Activated CD8-positive, alpha-beta T cell treated with anti-CD3 and anti-CD28 coated beads, Interleukin-2, amount 10 ng/mL, durations not matched to agents 7 days and 5 days (primary cell): Measurements from ENCODE around the gene RHBDD2. TPM values are rescaled to one million over a fixed set of nuclear protein-coding genes. Genes with fewer than 3 reads are reported as not detected.
"Not testable (repeated sequence)": the region's sequence is repeated elsewhere in the genome, so short reads cannot be mapped to it uniquely, and the experiment has no call there.

Experiments
- ATAC-seq: fragments of 150-1000 bp; cut with Tn5 transposase; one replicate; pipeline ENCODE4 v1.10.0; 2021; ENCODE audit warnings: moderate library complexity
- CTCF ChIA-PET: fragments of 350-600 bp; sonication (Branson Sonifier 250); formaldehyde crosslinking; loops from one replicate; lab custom pipeline; 2021; ENCODE audit warnings: antibody characterized with exemption; lab: Charles Lee
- POLR2A ChIA-PET: fragments of 350-600 bp; sonication (Branson Sonifier 250); formaldehyde crosslinking; loops from one replicate; lab custom pipeline; 2021; ENCODE audit warnings: antibody characterized with exemption; lab: Charles Lee
- DNase-seq: peaks from one replicate; pipeline ENCODE4 v3.0.0-alpha.2; 2020
- H3K27ac Mint-ChIP-seq: one replicate; pipeline ENCODE4 v1.8.0; 2021; ENCODE audit warnings: mild to moderate bottlenecking, mixed read lengths
- H3K27me3 Mint-ChIP-seq: one replicate; pipeline ENCODE4 v1.8.0; 2021; ENCODE audit warnings: low read depth, mixed read lengths
- H3K36me3 Mint-ChIP-seq: one replicate; pipeline ENCODE4 v1.8.0; 2021; ENCODE audit warnings: low read depth, mixed read lengths
- H3K4me1 Mint-ChIP-seq: one replicate; pipeline ENCODE4 v1.8.0; 2021; ENCODE audit warnings: low read depth, mixed read lengths
- H3K4me3 Mint-ChIP-seq: one replicate; pipeline ENCODE4 v1.8.0; 2021; ENCODE audit warnings: mild to moderate bottlenecking, mixed read lengths
- H3K9me3 Mint-ChIP-seq: one replicate; pipeline ENCODE4 v1.8.0; 2022; ENCODE audit warnings: mixed read lengths; ENCODE audit not compliant: insufficient read depth
- total RNA-seq, 2 experiments: library from RNA; stranded (reverse); gene quantifications; one replicate each; pipeline ENCODE4 v1.2.3, GENCODE V29; 2021

RHBDD2 gene
- total RNA-seq, 2 experiments from 2014 or later: 18.1 to 18.4 TPM

DNA sequence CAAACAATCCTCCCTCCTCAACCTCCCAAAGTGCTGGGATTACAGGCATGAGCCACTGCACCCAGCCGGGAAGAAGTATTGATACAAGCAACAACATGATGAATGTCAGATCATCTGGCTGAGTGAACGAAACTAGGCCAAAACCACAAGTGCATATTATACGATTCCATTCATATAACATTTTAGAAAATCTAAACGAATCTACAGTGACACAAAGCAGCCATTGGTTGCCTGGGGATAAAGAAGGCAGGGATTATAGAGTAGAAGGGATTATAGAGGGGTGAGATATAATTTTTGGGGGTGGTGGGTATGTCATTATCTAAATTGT is 11.5 kb upstream of the RHBDD2 start:
- no peaks in the 10 kb centered on the region for H3K9me3 Mint-ChIP-seq
- peaks cover 6% of the 10 kb centered on the region for H3K27me3 Mint-ChIP-seq
- DNase-seq (no peak), ATAC-seq (no peak)
- H3K27ac Mint-ChIP-seq: no peak overlapping the region
- CTCF ChIA-PET: interaction anchor here (0.8 to 3.0 kb wide), 7 partner anchors 8 to 263 kb away, joined by 3 to 57 read pairs (median 4); partner anchors contain the start of genes MDH2 and RHBDD2
- H3K4me3 Mint-ChIP-seq: no peak overlapping the region
- POLR2A ChIA-PET: interaction anchor here (1.0 kb wide), 1 partner anchor 10 kb away, joined by 3 read pairs; no protein-coding TSS in a partner anchor
- no peaks in the 10 kb centered on the region for H3K36me3 Mint-ChIP-seq
- peaks cover 6% of the 10 kb centered on the region for H3K4me1 Mint-ChIP-seq

GRCh38 chr7:75868153-75868552 is 10.7 kb upstream of the RHBDD2 start:
- no peaks in the 10 kb centered on the region for H3K9me3 Mint-ChIP-seq
- no peaks in the 10 kb centered on the region for H3K36me3 Mint-ChIP-seq
- POLR2A ChIA-PET: interaction anchor here (1.5 kb wide), 1 partner anchor 10 kb away, joined by 4 read pairs; no protein-coding TSS in a partner anchor
- ATAC-seq: no peak
- CTCF ChIA-PET: interaction anchor here (2.0 to 3.8 kb wide), 2 partner anchors 152 to 180 kb away, joined by 6 to 21 read pairs; partner anchors contain the start of gene MDH2
- H3K27me3 Mint-ChIP-seq: peaks cover 4% of the 10 kb centered on the region
- H3K4me3 Mint-ChIP-seq: no peak overlapping the region
- no peak for DNase-seq
- H3K4me1 Mint-ChIP-seq: peaks cover 6% of the 10 kb centered on the region
- H3K27ac Mint-ChIP-seq: no peak overlapping the region

DNA sequence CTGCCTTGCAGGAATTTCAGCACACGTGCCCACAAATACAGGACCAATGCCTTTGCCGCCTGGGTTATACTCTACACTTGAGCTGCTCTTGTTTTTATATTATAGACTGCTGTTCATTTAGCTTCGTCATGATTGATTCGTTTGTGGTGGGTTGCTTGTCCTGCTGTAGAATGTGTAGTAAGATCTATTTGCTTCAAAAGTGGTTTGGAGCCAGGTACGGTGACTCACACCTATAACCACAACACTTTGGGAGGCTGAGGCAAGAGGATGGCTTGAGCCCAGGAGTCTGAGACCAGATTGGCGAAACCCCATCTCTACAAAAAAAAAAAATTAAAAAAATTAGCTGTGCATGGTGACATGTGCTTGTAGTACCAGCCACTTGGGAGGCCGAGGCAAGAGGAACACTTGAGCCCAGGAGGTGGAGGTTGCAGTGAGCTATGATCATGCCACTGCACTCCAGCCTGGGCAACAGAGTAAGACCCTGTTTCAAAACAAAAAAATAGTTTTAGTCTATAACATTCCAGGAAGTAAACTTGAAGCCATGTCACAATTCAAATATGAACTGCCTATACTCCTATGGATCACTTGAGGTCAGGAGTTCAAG is 9.0 kb upstream of the RHBDD2 start:
- DNase-seq: no peak
- CTCF ChIA-PET: interaction anchor here (0.7 to 3.8 kb wide), 3 partner anchors 13 to 150 kb away, joined by 3 to 21 read pairs (median 3); no protein-coding TSS in a partner anchor
- H3K4me3 Mint-ChIP-seq: no peak overlapping the region
- POLR2A ChIA-PET: interaction anchor here (0.7 to 1.5 kb wide), 2 partner anchors 8 to 23 kb away, joined by 3 to 4 read pairs; no protein-coding TSS in a partner anchor
- H3K27ac Mint-ChIP-seq: no peak overlapping the region
- H3K4me1 Mint-ChIP-seq: peaks cover 6% of the 10 kb centered on the region
- H3K9me3 Mint-ChIP-seq: no peaks in the 10 kb centered on the region
- no peak for ATAC-seq
- H3K36me3 Mint-ChIP-seq: no peaks in the 10 kb centered on the region
- H3K27me3 Mint-ChIP-seq: peaks cover 2% of the 10 kb centered on the region

- peaks cover 6% of the 10 kb centered on the region for H3K4me1 Mint-ChIP-seq
- peaks cover 2% of the 10 kb centered on the region for H3K27me3 Mint-ChIP-seq
- ATAC-seq (no peak), DNase-seq (no peak)
- H3K9me3 Mint-ChIP-seq: no peaks in the 10 kb centered on the region
- ChIA-PET POLR2A (no interaction called here), CTCF (interaction anchor here (0.7 to 3.8 kb wide), 2 partner anchors 12 to 150 kb away, joined by 3 to 21 read pairs; no protein-coding TSS in a partner anchor)
- peak overlapping the region; percentile 55 for H3K27ac Mint-ChIP-seq
- no peaks in the 10 kb centered on the region for H3K36me3 Mint-ChIP-seq
- no peak overlapping the region for H3K4me3 Mint-ChIP-seq
These were observed 8.2 kb upstream of the RHBDD2 start for GRCh38 chr7:75870557-75871161.

- POLR2A ChIA-PET: interaction anchor here (1.0 kb wide), 1 partner anchor 176 kb away, joined by 4 read pairs; the partner anchor contains the start of genes MDH2 and STYXL1
- Mint-ChIP-seq H3K27me3 (peaks cover 2% of the 10 kb centered on the region), H3K27ac (no peak overlapping the region), H3K36me3 (no peaks in the 10 kb centered on the region), H3K9me3 (no peaks in the 10 kb centered on the region), H3K4me1 (peaks cover 6% of the 10 kb centered on the region), H3K4me3 (no peak overlapping the region)
- DNase-seq (no peak), ATAC-seq (no peak)
- CTCF ChIA-PET: interaction anchor here (0.7 kb wide), 1 partner anchor 8 kb away, joined by 3 read pairs; no protein-coding TSS in a partner anchor
These were observed 6.6 kb upstream of the RHBDD2 start for GRCh38 chr7:75872073-75872782.

GRCh38 chr7:75874180-75874579 is 4.7 kb upstream of the RHBDD2 start:
- CTCF ChIA-PET: interaction anchor here (0.6 kb wide), 1 partner anchor 9 kb away, joined by 4 read pairs; no protein-coding TSS in a partner anchor
- H3K27me3 Mint-ChIP-seq, H3K27ac Mint-ChIP-seq, DNase-seq, H3K4me3 Mint-ChIP-seq, ATAC-seq, POLR2A ChIA-PET, H3K36me3 Mint-ChIP-seq, H3K9me3 Mint-ChIP-seq: not testable (repeated sequence)
- H3K4me1 Mint-ChIP-seq: peaks cover 15% of the 10 kb centered on the region

DNA sequence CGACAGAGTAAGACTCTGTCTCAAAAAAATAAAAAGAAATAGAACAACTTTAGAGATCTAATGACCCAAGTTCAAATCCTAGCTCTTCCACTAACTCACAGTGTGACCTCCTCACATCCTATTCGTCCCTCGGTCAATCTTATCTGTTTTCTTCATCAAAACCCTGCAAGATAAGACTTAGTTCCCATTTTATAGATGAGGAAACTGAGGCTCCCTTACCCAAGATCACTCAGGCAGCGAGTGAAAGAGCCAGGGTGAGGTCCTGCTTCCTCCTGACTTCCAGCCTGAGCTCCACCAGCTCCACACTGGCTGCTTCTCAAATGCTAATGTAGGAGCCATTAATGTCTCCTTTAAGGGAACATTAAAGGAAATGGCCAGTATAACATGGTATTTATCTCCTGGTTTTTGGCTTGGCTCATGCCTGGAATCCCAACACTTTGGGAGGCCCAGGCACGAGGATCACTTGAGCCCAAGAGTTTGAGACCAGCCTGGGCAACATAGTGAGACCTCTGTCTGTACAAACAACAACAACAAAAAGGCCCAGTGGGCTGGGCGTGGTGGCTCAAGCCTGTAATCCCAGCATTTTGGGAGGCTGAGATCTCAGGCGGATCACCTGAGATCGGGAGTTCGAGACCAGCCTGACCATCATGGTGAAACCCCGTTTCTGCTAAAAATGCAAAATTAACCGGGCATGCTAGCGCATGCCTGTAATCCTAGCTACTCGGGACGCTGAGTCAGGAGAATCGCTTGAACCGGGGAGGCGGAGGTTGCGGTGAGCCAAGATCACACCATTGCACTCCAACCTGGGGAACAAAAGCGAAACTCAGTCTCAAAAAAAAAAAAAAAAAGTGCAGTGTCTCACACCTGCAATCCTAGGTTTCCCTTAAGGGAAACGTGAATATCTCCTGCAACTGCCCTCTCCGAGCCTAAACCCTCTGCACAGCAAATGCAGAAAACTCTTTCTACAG is 3.4 kb upstream of the RHBDD2 start:
- ATAC-seq (no peak), DNase-seq (no peak)
- Mint-ChIP-seq H3K9me3 (no peaks in the 10 kb centered on the region), H3K4me3 (no peak overlapping the region), H3K36me3 (peaks cover 2% of the 10 kb centered on the region), H3K4me1 (peaks cover 21% of the 10 kb centered on the region), H3K27me3 (peaks cover 2% of the 10 kb centered on the region), H3K27ac (no peak overlapping the region)
- POLR2A ChIA-PET: interaction anchor here (1.7 kb wide), 1 partner anchor 172 kb away, joined by 5 read pairs; the partner anchor contains the start of genes MDH2 and STYXL1
- CTCF ChIA-PET: interaction anchor here (1.4 to 1.5 kb wide), 3 partner anchors 8 to 145 kb away, joined by 4 to 5 read pairs (median 4); no protein-coding TSS in a partner anchor

GRCh38 chr7:75876126-75876881 is 2.5 kb upstream of the RHBDD2 start:
- H3K36me3 Mint-ChIP-seq: peaks cover 4% of the 10 kb centered on the region

DNA sequence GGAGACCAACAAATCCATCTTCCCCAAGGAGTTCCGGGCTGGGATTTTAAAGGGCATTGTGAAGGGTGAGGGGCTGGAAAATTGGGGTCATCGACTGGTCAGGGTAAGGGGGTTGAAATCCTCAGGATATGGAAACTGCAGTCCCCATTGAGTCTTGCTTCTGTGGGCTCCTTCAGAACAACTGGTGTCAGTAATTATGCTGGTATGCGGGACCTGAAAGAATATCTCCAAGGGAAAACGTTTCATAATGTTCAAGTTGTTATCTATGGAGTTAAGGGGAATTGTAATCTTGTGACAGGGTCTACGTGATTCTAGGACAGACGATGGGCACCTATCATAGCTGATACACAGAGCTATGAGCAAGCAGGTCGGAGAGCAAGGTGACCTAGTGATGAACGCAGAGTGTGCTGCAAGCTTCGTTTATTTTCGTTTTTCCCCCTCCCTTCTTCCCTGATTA is 494 bp upstream of the RHBDD2 start:
- DNase-seq (no peak), ATAC-seq (peak; percentile 48)
- Mint-ChIP-seq H3K4me3 (peak overlapping the region; percentile 95), H3K4me1 (peaks cover 19% of the 10 kb centered on the region), H3K36me3 (peaks cover 19% of the 10 kb centered on the region), H3K27me3 (no peaks in the 10 kb centered on the region), H3K27ac (peak overlapping the region; percentile 83), H3K9me3 (no peaks in the 10 kb centered on the region)
- ChIA-PET POLR2A (interaction anchor here (0.7 to 3.1 kb wide), 5 partner anchors 10 to 169 kb away, joined by 3 to 12 read pairs (median 4); partner anchors contain the start of gene STYXL1), CTCF (interaction anchor here (1.0 to 1.2 kb wide), 3 partner anchors 9 to 142 kb away, joined by 4 to 9 read pairs (median 5); no protein-coding TSS in a partner anchor)

More at GRCh38 chr7:75876126-75876881, 2.5 kb upstream of the RHBDD2 start:
- DNase-seq: no peak
- peaks cover 2% of the 10 kb centered on the region for H3K27me3 Mint-ChIP-seq
- H3K4me1 Mint-ChIP-seq: peaks cover 19% of the 10 kb centered on the region
- H3K9me3 Mint-ChIP-seq: no peaks in the 10 kb centered on the region
- POLR2A ChIA-PET: interaction anchor here (1.7 kb wide), 1 partner anchor 171 kb away, joined by 5 read pairs; the partner anchor contains the start of genes MDH2 and STYXL1
- CTCF ChIA-PET: interaction anchor here (1.1 to 1.5 kb wide), 4 partner anchors 9 to 144 kb away, joined by 4 to 5 read pairs (median 4); no protein-coding TSS in a partner anchor
- H3K27ac Mint-ChIP-seq: no peak overlapping the region
- no peak overlapping the region for H3K4me3 Mint-ChIP-seq
- ATAC-seq: no peak
